Fibroblast of mammary gland (primary cell): ENCODE results near the gene PYY.
"Not testable (repeated sequence)": the region's sequence is repeated elsewhere in the genome, so short reads cannot be mapped to it uniquely, and the experiment has no call there.

Experiments
- DNase-seq: peaks from one replicate; pipeline ENCODE4 v3.0.0-alpha.2; 2010; ENCODE audit warnings: low read depth
- H3K4me3 ChIP-seq: 2 replicates; pipeline ENCODE4 v1.5.1; 2011; ENCODE audit warnings: low read depth, mild to moderate bottlenecking, low read length, moderate library complexity; ENCODE audit not compliant: control insufficient read depth
- CTCF ChIP-seq: conservative IDR thresholded peaks from 2 replicates; pipeline ENCODE4 v1.5.1; 2011; ENCODE audit warnings: low read depth, low read length, inconsistent platforms; ENCODE audit not compliant: control insufficient read depth, insufficient read depth

The PYY gene

GRCh38 chr17:43936434-43936833, 17.3 kb downstream of the PYY start:
- no peak overlapping the region for H3K4me3 ChIP-seq
- TF ChIP-seq CTCF: no peak
- peak; percentile 76 for DNase-seq

- DNase-seq: no peak
- TF ChIP-seq CTCF: no peak
- H3K4me3 ChIP-seq: no peak overlapping the region
These were observed 17.8 kb downstream of the PYY start for GRCh38 chr17:43935926-43936261.

- TF ChIP-seq CTCF: no peak
- H3K4me3 ChIP-seq: no peak overlapping the region
- DNase-seq: no peak
These were observed 18.4 kb downstream of the PYY start for GRCh38 chr17:43935204-43935925.

- TF ChIP-seq CTCF: no peak
- no peak overlapping the region for H3K4me3 ChIP-seq
- DNase-seq: no peak
These were observed 20.8 kb downstream of the PYY start for GRCh38 chr17:43932923-43933322.

- no peak for TF ChIP-seq CTCF
- H3K4me3 ChIP-seq: no peak overlapping the region
These were observed 21.4 kb downstream of the PYY start for GRCh38 chr17:43932357-43932756.

GRCh38 chr17:43931062-43931571, 22.6 kb downstream of the PYY start:
- no peak for DNase-seq
- no peak for TF ChIP-seq CTCF
- no peak overlapping the region for H3K4me3 ChIP-seq

More at GRCh38 chr17:43932357-43932756, 21.4 kb downstream of the PYY start:
- no peak for DNase-seq

- DNase-seq: no peak
- no peak for TF ChIP-seq CTCF
These were observed 25.1 kb downstream of the PYY start for GRCh38 chr17:43928609-43929008.

GRCh38 chr17:43927929-43928328, 25.8 kb downstream of the PYY start:
- not testable (repeated sequence) for DNase-seq, H3K4me3 ChIP-seq

More at GRCh38 chr17:43928609-43929008, 25.1 kb downstream of the PYY start:
- H3K4me3 ChIP-seq: no peak overlapping the region
